GM12878 (cell line): ENCODE data around the gene CCBE1. TPM values are rescaled to one million over a fixed set of nuclear protein-coding genes. Genes with fewer than 3 reads are reported as not detected.

Source experiments
- ATAC-seq: fragments of 200-7000 bp; cut with Tn5 transposase; 3 replicates; pipeline ENCODE4 v1.9.1; 2020; ENCODE audit warnings: mild to moderate bottlenecking, moderate library complexity
- BruUV-seq: library from RNA; stranded (reverse); fragments of 400-500 nt; replicated peaks from 2 replicates; lab custom pipeline; 2021; lab: Mats Ljungman, UMichigan
- CTCF ChIA-PET: fragments of 300-600 bp; sonication (Branson Sonifier 250); formaldehyde crosslinking; extraction: SDS; loops from one replicate; lab custom pipeline; 2021; ENCODE audit warnings: inconsistent platforms; lab: Yijun Ruan, JAX
- POLR2A ChIA-PET: fragments of 350-600 bp; formaldehyde crosslinking; extraction: SDS; loops from one replicate; lab custom pipeline; 2021; ENCODE audit warnings: inconsistent platforms; lab: Charles Lee
- RAD21 ChIA-PET: fragments of 300-600 bp; sonication (Branson Sonifier 250); formaldehyde crosslinking; loops from one replicate; lab custom pipeline; 2023; ENCODE audit warnings: antibody characterized with exemption; ENCODE audit not compliant: unreplicated experiment; lab: Charles Lee
- SMC1A ChIA-PET: fragments of 300-600 bp; sonication (Branson Sonifier 250); formaldehyde crosslinking; loops from one replicate; lab custom pipeline; 2023; ENCODE audit not compliant: unreplicated experiment, uncharacterized antibody; lab: Charles Lee
- DNase-seq: peaks from one replicate; pipeline ENCODE4 v3.0.0-alpha.2; 2011; ENCODE audit warnings: low read depth, low spot score
- FAIRE-seq: peaks from 3 replicates; lab custom pipeline; 2011; peaks lifted over from hg19 to GRCh38; lab: Jason Lieb, UNC
- H2AFZ ChIP-seq: 2 replicates; pipeline ENCODE4 v1.6.0; 2011; ENCODE audit warnings: low read depth, low read length, control low read depth; ENCODE audit not compliant: control insufficient read depth
- H3K27ac ChIP-seq: 2 replicates; pipeline ENCODE4 v1.5.1; 2011; ENCODE audit warnings: control low read depth; ENCODE audit not compliant: control insufficient read depth, insufficient read depth
- H3K27me3 ChIP-seq, 2 experiments: replicated peaks in 1 of 2; 2 replicates each; pipeline versions ENCODE4 v1.6.0 to v1.6.1; 2011; ENCODE audit warnings: low read length in 1 of 2; ENCODE audit not compliant: control insufficient read depth in 2 of 2, insufficient read depth in 2 of 2
- H3K36me3 ChIP-seq, 2 experiments: 2 replicates each; pipeline ENCODE4 v1.5.1; 2011; ENCODE audit warnings: low read length in 1 of 2; ENCODE audit not compliant: control insufficient read depth in 2 of 2, insufficient read depth in 2 of 2
- H3K4me1 ChIP-seq: 2 replicates; pipeline ENCODE4 v1.6.1; 2011; ENCODE audit warnings: mild to moderate bottlenecking, low read length, moderate library complexity, mixed read lengths; ENCODE audit not compliant: control insufficient read depth, insufficient read depth
- H3K4me2 ChIP-seq: 2 replicates; pipeline ENCODE4 v1.6.0; 2011; ENCODE audit warnings: control low read depth; ENCODE audit not compliant: control insufficient read depth, insufficient read depth
- H3K4me3 ChIP-seq: fragments of 200-600 bp; sonication (generic); 2 replicates; pipeline ENCODE4 v1.5.1; 2016
- H3K79me2 ChIP-seq: 2 replicates; pipeline ENCODE4 v1.6.0; 2011; ENCODE audit warnings: low read length; ENCODE audit not compliant: control insufficient read depth, insufficient read depth
- H3K9ac ChIP-seq: 2 replicates; pipeline ENCODE4 v1.8.0; 2011; ENCODE audit warnings: low read length, control low read depth, mixed read lengths; ENCODE audit not compliant: control insufficient read depth, insufficient read depth
- H3K9me3 ChIP-seq: replicated peaks from 3 replicates; pipeline ENCODE4 v1.5.1; 2011; ENCODE audit warnings: mild to moderate bottlenecking, low read length; ENCODE audit not compliant: control insufficient read depth, insufficient read depth
- H4K20me1 ChIP-seq: 2 replicates; pipeline ENCODE4 v1.6.0; 2011; ENCODE audit not compliant: control insufficient read depth, insufficient read depth
- CBFB ChIP-seq: IDR thresholded peaks from 2 replicates; pipeline ENCODE4 v1.6.1; 2016; ENCODE audit warnings: antibody characterized with exemption, low read depth
- CEBPB ChIP-seq, 2 experiments: fragments of 150-350 bp in 1 of 2; IDR thresholded peaks; 2 replicates each; pipeline ENCODE4 v1.6.1; 2012 to 2014; ENCODE audit warnings: low read depth in 2 of 2, low read length in 2 of 2, borderline replicate concordance in 1 of 2, inconsistent platforms in 1 of 2
- EED ChIP-seq: sonication (generic); IDR thresholded peaks from 2 replicates; pipeline ENCODE4 v1.6.1; 2016; ENCODE audit warnings: antibody characterized with exemption, low read depth
- NFYB ChIP-seq: IDR thresholded peaks from 2 replicates; pipeline ENCODE4 v1.6.1; 2011; ENCODE audit warnings: low read depth, mild to moderate bottlenecking, low read length, improper control_type of control experiment, moderate library complexity; ENCODE audit not compliant: insufficient read depth
- PAX5 ChIP-seq: IDR thresholded peaks from 2 replicates; pipeline ENCODE4 v1.6.1; 2011; ENCODE audit warnings: low read depth, low read length, borderline replicate concordance
- RBBP5 ChIP-seq: fragments of 200-600 bp; sonication (generic); conservative IDR thresholded peaks from 2 replicates; pipeline ENCODE4 v1.6.1; 2016
- RCOR1 ChIP-seq: conservative IDR thresholded peaks from 2 replicates; pipeline ENCODE4 v1.6.1; 2012; ENCODE audit warnings: low read depth, low read length, improper control_type of control experiment
- RELA ChIP-seq: fragments of 450-650 bp; IDR thresholded peaks from 2 replicates; pipeline ENCODE4 v1.8.0; 2014; ENCODE audit warnings: borderline replicate concordance; ENCODE audit not compliant: partially characterized antibody
- STAT1 ChIP-seq: fragments of 450-650 bp; conservative IDR thresholded peaks from 2 replicates; pipeline ENCODE4 v1.6.1; 2014; ENCODE audit warnings: antibody characterized with exemption, mild to moderate bottlenecking
- STAT3 ChIP-seq: IDR thresholded peaks from 2 replicates; pipeline ENCODE4 v1.6.1; 2011; ENCODE audit warnings: low read depth, low read length, improper control_type of control experiment
- SUZ12 ChIP-seq: fragments of 200-600 bp; sonication (generic); IDR thresholded peaks from one replicate; pipeline ENCODE4 v1.6.1; 2018; ENCODE audit warnings: antibody characterized with exemption, mild to moderate bottlenecking; ENCODE audit not compliant: unreplicated experiment
- TAF1 ChIP-seq: IDR thresholded peaks from 2 replicates; pipeline ENCODE4 v1.6.1; 2011; ENCODE audit warnings: mild to moderate bottlenecking, low read depth, low read length, borderline replicate concordance
- ZNF207 ChIP-seq: fragments of 450-650 bp; IDR thresholded peaks from 2 replicates; pipeline ENCODE4 v1.6.1; 2014; ENCODE audit warnings: antibody characterized with exemption, mild to moderate bottlenecking, borderline replicate concordance
- in situ Hi-C: fragments of 300-500 bp; cut with MboI; formaldehyde crosslinking; loops from 9 replicates; pipeline ENCODE4 v1.14.3; 2018; ENCODE audit warnings: mixed read lengths
- intact Hi-C: fragments of 100-400 bp; cut with micrococcal nuclease; formaldehyde crosslinking; loops from one replicate; pipeline ENCODE4 v1.14.2; 2022; ENCODE audit not compliant: unreplicated experiment
- polyA plus RNA-seq, 11 experiments: library from polyadenylated mRNA; depleted of rRNA in 4 of 11; unstranded in 6 of 11; stranded (reverse) in 5 of 11; fragments of >200 nt; fragmentation: Nextera tagmentation in 4 of 11; fragmentation: Illumina TruSeq in 1 of 11; extraction: Ambion mirVana in 4 of 11; extraction: Trizol in 1 of 11; gene quantifications; 1 replicate in 1 of 11; 2 replicates in 10 of 11; pipeline versions ENCODE4 v1.2.1 to v1.2.3, GENCODE V29; 2011 to 2016; ENCODE audit warnings: inconsistent platforms in 2 of 11, missing spikeins in 2 of 11, low read depth in 1 of 11
- total RNA-seq, 4 experiments: library from RNA; depleted of rRNA in 3 of 4; stranded (reverse); fragments of >200 nt in 3 of 4; fragmentation: Illumina TruSeq in 1 of 4; extraction: Trizol in 1 of 4; gene quantifications; 2 replicates each; pipeline versions ENCODE4 v1.2.1 to v1.2.3, GENCODE V29; 2013 to 2021
- TF ChIP-seq, protein P1 (sequence below): fragments of 450-650 bp; formaldehyde crosslinking; IDR thresholded peaks from 2 replicates; pipeline ENCODE4 v1.4.0; 2022; ENCODE audit warnings: mild to moderate bottlenecking, moderate library complexity
- TF ChIP-seq, protein P2 (sequence below): IDR thresholded peaks from 2 replicates; pipeline ENCODE4 v1.6.1; 2012; ENCODE audit warnings: low read length, inconsistent platforms
- TF ChIP-seq, protein P3 (sequence below), 3 experiments: IDR thresholded peaks in 2 of 3; conservative IDR thresholded peaks in 1 of 3; 2 replicates each; pipeline ENCODE4 v1.5.1; 2011; ENCODE audit warnings: low read depth in 3 of 3, low read length in 3 of 3, mild to moderate bottlenecking in 3 of 3, control low read depth in 2 of 3, moderate library complexity in 2 of 3, inconsistent platforms in 1 of 3, mixed read lengths in 1 of 3; ENCODE audit not compliant: control insufficient read depth in 2 of 3, insufficient read depth in 1 of 3; ENCODE audit errors: extremely low read depth in 1 of 3

CCBE1 gene
- total and polyA plus RNA-seq, 10 of the 15 experiments (the other 5 are each of a cell fraction or from before 2014, with no cell fraction given) = 0.03 to 0.49 (median 0.04) TPM; not detected in 7

DNA sequence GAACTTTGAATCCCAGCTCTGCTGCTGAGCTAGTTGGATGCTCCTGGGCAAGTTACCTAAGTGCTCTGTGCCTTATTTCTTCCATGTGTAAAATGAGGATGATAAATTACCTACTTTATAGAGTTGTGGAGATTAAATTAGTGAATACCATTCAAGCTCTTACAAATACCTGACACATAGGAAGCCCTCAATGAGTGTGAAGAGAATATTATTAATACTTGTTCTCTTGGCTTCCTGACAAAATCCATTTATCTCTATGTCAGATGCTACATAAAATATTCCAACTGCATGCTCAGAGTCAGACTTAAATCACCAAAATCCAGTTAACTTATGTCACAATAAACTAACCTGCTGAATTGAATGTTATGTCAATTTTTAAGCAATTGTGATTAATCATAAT is 42.9 kb upstream of the CCBE1 start:
- FAIRE-seq (no peak), DNase-seq (no peak), ATAC-seq (no peak)
- in situ Hi-C loops = no loop called here
- POLR2A ChIA-PET = no interaction called here
- Histone ChIP-seq H3K36me3 (no peaks in the 10 kb centered on the region), H3K27me3 (no peaks in the 10 kb centered on the region; a peak in 1 of 4 replicates), H3K4me1 (no peaks in the 10 kb centered on the region), H3K4me3 (no peak overlapping the region), H2AFZ (no peak overlapping the region), H3K9me3 (no peaks in the 10 kb centered on the region), H4K20me1 (no peaks in the 10 kb centered on the region), H3K4me2 (no peak overlapping the region), H3K9ac (no peak overlapping the region), H3K27ac (no peak overlapping the region), H3K79me2 (no peaks in the 10 kb centered on the region)
- CTCF ChIA-PET = interaction anchor here (1.1 kb wide), 1 partner anchor 10 kb away, joined by 3 read pairs; no protein-coding TSS in a partner anchor
- SMC1A ChIA-PET = interaction anchor here (0.6 kb wide), 1 partner anchor 457 kb away, joined by 3 read pairs; no protein-coding TSS in a partner anchor
- no TSS peak for BruUV-seq
- intact Hi-C loops = no loop called here
- RAD21 ChIA-PET = no interaction called here
- TF ChIP-seq RCOR1 (no peak), RBBP5 (no peak), RELA (no peak), CBFB (no peak), NFYB (no peak), STAT3 (no peak), TAF1 (no peak), PAX5 (no peak), CEBPB (IDR thresholded peaks at IDR 0.05; ENCODE audit: borderline replicate concordance in 1 of 2, low read depth in 2 of 2, low read length in 2 of 2) (no peak), STAT1 (no peak), EED (no peak), SUZ12 (no peak), ZNF207 (no peak)
- TF ChIP-seq, protein P1, sequence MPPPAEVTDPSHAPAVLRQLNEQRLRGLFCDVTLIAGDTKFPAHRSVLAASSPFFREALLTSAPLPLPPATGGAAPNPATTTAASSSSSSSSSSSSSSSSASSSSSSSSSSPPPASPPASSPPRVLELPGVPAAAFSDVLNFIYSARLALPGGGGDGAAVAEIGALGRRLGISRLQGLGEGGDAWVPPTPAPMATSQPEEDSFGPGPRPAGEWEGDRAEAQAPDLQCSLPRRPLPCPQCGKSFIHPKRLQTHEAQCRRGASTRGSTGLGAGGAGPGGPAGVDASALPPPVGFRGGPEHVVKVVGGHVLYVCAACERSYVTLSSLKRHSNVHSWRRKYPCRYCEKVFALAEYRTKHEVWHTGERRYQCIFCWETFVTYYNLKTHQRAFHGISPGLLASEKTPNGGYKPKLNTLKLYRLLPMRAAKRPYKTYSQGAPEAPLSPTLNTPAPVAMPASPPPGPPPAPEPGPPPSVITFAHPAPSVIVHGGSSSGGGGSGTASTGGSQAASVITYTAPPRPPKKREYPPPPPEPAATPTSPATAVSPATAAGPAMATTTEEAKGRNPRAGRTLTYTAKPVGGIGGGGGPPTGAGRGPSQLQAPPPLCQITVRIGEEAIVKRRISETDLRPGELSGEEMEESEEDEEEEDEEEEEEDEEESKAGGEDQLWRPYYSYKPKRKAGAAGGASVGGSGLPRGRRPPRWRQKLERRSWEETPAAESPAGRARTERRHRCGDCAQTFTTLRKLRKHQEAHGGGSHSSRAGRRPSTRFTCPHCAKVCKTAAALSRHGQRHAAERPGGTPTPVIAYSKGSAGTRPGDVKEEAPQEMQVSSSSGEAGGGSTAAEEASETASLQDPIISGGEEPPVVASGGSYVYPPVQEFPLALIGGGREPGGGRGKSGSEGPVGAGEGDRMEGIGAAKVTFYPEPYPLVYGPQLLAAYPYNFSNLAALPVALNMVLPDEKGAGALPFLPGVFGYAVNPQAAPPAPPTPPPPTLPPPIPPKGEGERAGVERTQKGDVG (CRISPR knock-in tag) = no peak
- TF ChIP-seq, protein P2, sequence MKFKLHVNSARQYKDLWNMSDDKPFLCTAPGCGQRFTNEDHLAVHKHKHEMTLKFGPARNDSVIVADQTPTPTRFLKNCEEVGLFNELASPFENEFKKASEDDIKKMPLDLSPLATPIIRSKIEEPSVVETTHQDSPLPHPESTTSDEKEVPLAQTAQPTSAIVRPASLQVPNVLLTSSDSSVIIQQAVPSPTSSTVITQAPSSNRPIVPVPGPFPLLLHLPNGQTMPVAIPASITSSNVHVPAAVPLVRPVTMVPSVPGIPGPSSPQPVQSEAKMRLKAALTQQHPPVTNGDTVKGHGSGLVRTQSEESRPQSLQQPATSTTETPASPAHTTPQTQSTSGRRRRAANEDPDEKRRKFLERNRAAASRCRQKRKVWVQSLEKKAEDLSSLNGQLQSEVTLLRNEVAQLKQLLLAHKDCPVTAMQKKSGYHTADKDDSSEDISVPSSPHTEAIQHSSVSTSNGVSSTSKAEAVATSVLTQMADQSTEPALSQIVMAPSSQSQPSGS = no peak
- TF ChIP-seq, protein P3, sequence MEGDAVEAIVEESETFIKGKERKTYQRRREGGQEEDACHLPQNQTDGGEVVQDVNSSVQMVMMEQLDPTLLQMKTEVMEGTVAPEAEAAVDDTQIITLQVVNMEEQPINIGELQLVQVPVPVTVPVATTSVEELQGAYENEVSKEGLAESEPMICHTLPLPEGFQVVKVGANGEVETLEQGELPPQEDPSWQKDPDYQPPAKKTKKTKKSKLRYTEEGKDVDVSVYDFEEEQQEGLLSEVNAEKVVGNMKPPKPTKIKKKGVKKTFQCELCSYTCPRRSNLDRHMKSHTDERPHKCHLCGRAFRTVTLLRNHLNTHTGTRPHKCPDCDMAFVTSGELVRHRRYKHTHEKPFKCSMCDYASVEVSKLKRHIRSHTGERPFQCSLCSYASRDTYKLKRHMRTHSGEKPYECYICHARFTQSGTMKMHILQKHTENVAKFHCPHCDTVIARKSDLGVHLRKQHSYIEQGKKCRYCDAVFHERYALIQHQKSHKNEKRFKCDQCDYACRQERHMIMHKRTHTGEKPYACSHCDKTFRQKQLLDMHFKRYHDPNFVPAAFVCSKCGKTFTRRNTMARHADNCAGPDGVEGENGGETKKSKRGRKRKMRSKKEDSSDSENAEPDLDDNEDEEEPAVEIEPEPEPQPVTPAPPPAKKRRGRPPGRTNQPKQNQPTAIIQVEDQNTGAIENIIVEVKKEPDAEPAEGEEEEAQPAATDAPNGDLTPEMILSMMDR (IDR thresholded peaks at IDR 0.05 in 2 of 3, conservative IDR thresholded peaks at IDR 0.05 in 1 of 3; ENCODE audit: control insufficient read depth in 2 of 3, extremely low read depth in 1 of 3, insufficient read depth in 1 of 3, low read depth in 3 of 3, low read length in 3 of 3) = no peak
